ENCODE measurements around the gene ENO3. TPM values are rescaled to one million over a fixed set of nuclear protein-coding genes. Genes with fewer than 3 reads are reported as not detected.
A peak's percentile ranks its signal among the peaks of the same experiment; 100 is the strongest.

Gene ENO3
- total RNA-seq, 1 donor from 2014 or later: 62.1 TPM

DNA sequence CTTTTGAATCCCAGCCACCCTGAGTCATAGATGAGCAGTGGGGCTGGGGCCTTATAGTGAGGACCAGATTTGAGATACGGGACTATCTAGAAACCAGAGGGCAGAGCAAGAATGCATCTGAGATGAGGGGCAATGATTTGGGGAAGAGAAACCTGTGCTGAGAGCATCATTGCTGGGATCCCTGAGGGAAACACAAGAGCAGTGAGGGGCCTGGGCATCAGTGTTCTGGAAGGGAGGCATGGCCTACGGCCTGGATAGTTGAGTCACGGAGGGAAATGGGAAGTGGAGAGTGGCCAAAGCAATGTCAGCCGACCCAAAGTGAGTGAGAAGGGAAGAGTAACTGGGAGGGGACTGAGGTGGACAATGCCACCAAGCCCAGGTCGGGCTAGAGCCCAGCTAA, 31.4 kb downstream of the ENO3 start:
- no peak overlapping the region for H3K27ac Mint-ChIP-seq (ENCODE audit: unreplicated experiment)

GRCh38 chr17:4986403-4986802, 35.5 kb downstream of the ENO3 start:
- H3K4me3 Mint-ChIP-seq (ENCODE audit: unreplicated experiment): peak overlapping the region; percentile 86
- peak overlapping the region; percentile 92 for H3K27ac Mint-ChIP-seq (ENCODE audit: unreplicated experiment)
- TF ChIP-seq, protein P1, sequence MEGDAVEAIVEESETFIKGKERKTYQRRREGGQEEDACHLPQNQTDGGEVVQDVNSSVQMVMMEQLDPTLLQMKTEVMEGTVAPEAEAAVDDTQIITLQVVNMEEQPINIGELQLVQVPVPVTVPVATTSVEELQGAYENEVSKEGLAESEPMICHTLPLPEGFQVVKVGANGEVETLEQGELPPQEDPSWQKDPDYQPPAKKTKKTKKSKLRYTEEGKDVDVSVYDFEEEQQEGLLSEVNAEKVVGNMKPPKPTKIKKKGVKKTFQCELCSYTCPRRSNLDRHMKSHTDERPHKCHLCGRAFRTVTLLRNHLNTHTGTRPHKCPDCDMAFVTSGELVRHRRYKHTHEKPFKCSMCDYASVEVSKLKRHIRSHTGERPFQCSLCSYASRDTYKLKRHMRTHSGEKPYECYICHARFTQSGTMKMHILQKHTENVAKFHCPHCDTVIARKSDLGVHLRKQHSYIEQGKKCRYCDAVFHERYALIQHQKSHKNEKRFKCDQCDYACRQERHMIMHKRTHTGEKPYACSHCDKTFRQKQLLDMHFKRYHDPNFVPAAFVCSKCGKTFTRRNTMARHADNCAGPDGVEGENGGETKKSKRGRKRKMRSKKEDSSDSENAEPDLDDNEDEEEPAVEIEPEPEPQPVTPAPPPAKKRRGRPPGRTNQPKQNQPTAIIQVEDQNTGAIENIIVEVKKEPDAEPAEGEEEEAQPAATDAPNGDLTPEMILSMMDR (IDR thresholded peaks at IDR 0.05; ENCODE audit: partially characterized antibody, unreplicated experiment): no peak
- peaks cover 8% of the 10 kb centered on the region for H3K9me3 Mint-ChIP-seq (ENCODE audit: unreplicated experiment)
- peaks cover 8% of the 10 kb centered on the region for H3K27me3 Mint-ChIP-seq (ENCODE audit: unreplicated experiment)
- peaks cover 6% of the 10 kb centered on the region for H3K36me3 Mint-ChIP-seq (ENCODE audit: unreplicated experiment)
- DNase-seq: no peak
- peaks cover 16% of the 10 kb centered on the region for H3K4me1 Mint-ChIP-seq (ENCODE audit: low read depth, unreplicated experiment)

More for the DNA sequence above, 31.4 kb downstream of the ENO3 start:
- H3K36me3 Mint-ChIP-seq (ENCODE audit: unreplicated experiment): peaks cover 6% of the 10 kb centered on the region
- H3K4me3 Mint-ChIP-seq (ENCODE audit: unreplicated experiment): no peak overlapping the region
- H3K27me3 Mint-ChIP-seq (ENCODE audit: unreplicated experiment): peaks cover 13% of the 10 kb centered on the region
- TF ChIP-seq, protein P1 (IDR thresholded peaks at IDR 0.05; ENCODE audit: partially characterized antibody, unreplicated experiment): no peak
- peaks cover 8% of the 10 kb centered on the region for H3K9me3 Mint-ChIP-seq (ENCODE audit: unreplicated experiment)
- no peak for DNase-seq
- peaks cover 9% of the 10 kb centered on the region for H3K4me1 Mint-ChIP-seq (ENCODE audit: low read depth, unreplicated experiment)

- Mint-ChIP-seq H3K4me3 (ENCODE audit: unreplicated experiment) (peak within 1 kb of the TSS; percentile 86), H3K27ac (ENCODE audit: unreplicated experiment) (peak within 1 kb of the TSS; percentile 92), H3K36me3 (ENCODE audit: unreplicated experiment) (peaks cover 4% of the 10 kb centered on the region), H3K27me3 (ENCODE audit: unreplicated experiment) (peaks cover 5% of the 10 kb centered on the region), H3K4me1 (ENCODE audit: low read depth, unreplicated experiment) (peaks cover 16% of the 10 kb centered on the region), H3K9me3 (ENCODE audit: unreplicated experiment) (peaks cover 8% of the 10 kb centered on the region)
- TF ChIP-seq, protein P1 (IDR thresholded peaks at IDR 0.05; ENCODE audit: partially characterized antibody, unreplicated experiment): peak; percentile 86
- DNase-seq: peak; percentile 97
These were observed 36.2 kb downstream of the ENO3 start, which contains the start of gene CAMTA2 for GRCh38 chr17:4986951-4987766. Gene CAMTA2 (minus strand): TSS chr17:4987675. CDS start chr17:4986222, 1,453 bp downstream.

DNA sequence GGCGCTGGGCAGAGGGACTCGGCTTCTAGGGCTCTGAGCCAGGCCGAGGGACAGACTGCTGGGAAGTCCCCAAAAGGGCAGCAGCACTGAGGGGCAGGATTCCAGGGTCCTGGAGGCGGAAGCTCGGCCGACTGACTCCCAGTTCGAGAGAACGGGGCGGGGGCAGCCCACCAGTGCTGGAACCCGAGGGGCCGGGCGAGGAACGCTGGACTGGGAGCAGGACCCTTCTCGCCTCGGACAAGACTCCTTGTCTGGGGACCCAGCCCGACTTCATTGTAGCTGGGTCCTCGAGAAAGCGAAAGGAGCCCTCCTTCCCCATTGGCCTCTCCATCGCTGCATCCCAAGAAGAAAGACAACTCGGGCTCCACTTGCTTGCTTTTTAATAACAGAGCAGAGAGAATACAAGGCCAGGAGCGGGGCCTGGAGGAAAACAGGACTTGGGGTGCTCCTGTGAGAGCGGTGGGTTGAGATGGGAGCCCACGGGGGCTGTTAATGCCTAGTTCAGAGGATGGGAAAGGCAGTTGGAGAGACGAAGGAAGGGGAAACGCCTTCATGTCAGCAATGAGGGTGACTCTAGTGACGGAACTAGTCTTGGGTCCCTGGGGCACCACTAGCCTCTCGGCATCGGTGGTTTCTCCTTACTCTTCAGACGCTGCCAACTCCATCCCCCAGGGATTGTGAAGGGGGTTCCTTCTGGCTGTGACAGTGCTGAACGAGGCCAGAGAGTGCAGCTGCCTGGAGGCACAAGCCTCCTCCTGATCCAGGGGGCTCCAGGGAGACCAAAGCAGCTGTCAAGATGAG, 37.0 kb downstream of the ENO3 start:
- H3K4me1 Mint-ChIP-seq (ENCODE audit: low read depth, unreplicated experiment): peaks cover 16% of the 10 kb centered on the region
- H3K9me3 Mint-ChIP-seq (ENCODE audit: unreplicated experiment): peaks cover 6% of the 10 kb centered on the region
- H3K27ac Mint-ChIP-seq (ENCODE audit: unreplicated experiment): peak overlapping the region; percentile 64
- no peak for DNase-seq
- TF ChIP-seq, protein P1 (IDR thresholded peaks at IDR 0.05; ENCODE audit: partially characterized antibody, unreplicated experiment): no peak
- no peaks in the 10 kb centered on the region for H3K36me3 Mint-ChIP-seq (ENCODE audit: unreplicated experiment)
- peak overlapping the region; percentile 86 for H3K4me3 Mint-ChIP-seq (ENCODE audit: unreplicated experiment)
- H3K27me3 Mint-ChIP-seq (ENCODE audit: unreplicated experiment): peaks cover 5% of the 10 kb centered on the region

Data from glutamatergic neuron (in vitro differentiated cells).